K562 (cell line): ENCODE data around the gene FIS1. TPM values are rescaled to one million over a fixed set of nuclear protein-coding genes. Genes with fewer than 3 reads are reported as not detected.
A peak's percentile ranks its signal among the peaks of the same experiment; 100 is the strongest.

Experiments used
- BCOR ChIP-seq: fragments of 450-650 bp; IDR thresholded peaks from 2 replicates; pipeline ENCODE4 v1.6.1; 2016
- FUS ChIP-seq: fragments of 200-400 bp; formaldehyde crosslinking; optimal IDR thresholded peaks from 2 replicates; pipeline ENCODE3; 2017; ENCODE audit warnings: low read depth, low read length
- GATAD2A ChIP-seq: fragments of 450-650 bp; IDR thresholded peaks from 2 replicates; pipeline ENCODE4 v1.6.1; 2017
- HEY1 ChIP-seq: fragments of 250-450 bp; sonication (Bioruptor Pico); IDR thresholded peaks from 2 replicates; pipeline ENCODE4 v1.5.0; 2020; ENCODE audit warnings: mild to moderate bottlenecking, moderate library complexity, borderline replicate concordance
- MYNN ChIP-seq, 2 experiments: sonication (generic); formaldehyde crosslinking in 1 of 2; IDR thresholded peaks; 2 replicates each; pipeline versions ENCODE4 v1.5.0 to v1.6.1; 2016 to 2020; ENCODE audit warnings: antibody characterized with exemption in 1 of 2, missing genetic modification reagents in 1 of 2
- POLR3A ChIP-seq: IDR thresholded peaks from 2 replicates; pipeline ENCODE4 v1.6.1; 2011; ENCODE audit warnings: borderline replicate concordance, mild to moderate bottlenecking, moderate library complexity; ENCODE audit not compliant: insufficient read length, insufficient read depth; ENCODE audit errors: extremely low read depth
- RB1 ChIP-seq: fragments of 450-650 bp; IDR thresholded peaks from 2 replicates; pipeline ENCODE4 v1.6.1; 2017; ENCODE audit warnings: low read depth, mild to moderate bottlenecking
- TARDBP ChIP-seq: fragments of 450-650 bp; IDR thresholded peaks from 2 replicates; pipeline ENCODE4 v1.6.1; 2016
- ZFP1 ChIP-seq: fragments of 450-650 bp; formaldehyde crosslinking; IDR thresholded peaks from 2 replicates; pipeline ENCODE4 v1.4.0; 2020; ENCODE audit warnings: mild to moderate bottlenecking, mixed read lengths
- ZNF146 ChIP-seq: IDR thresholded peaks from one replicate; pipeline ENCODE4 v1.6.1; 2018; ENCODE audit warnings: missing compliant biosample characterization; ENCODE audit not compliant: unreplicated experiment
- ZNF324 ChIP-seq: fragments of 250-450 bp; sonication (Bioruptor Pico); IDR thresholded peaks from 2 replicates; pipeline ENCODE4 v1.4.0; 2020; ENCODE audit warnings: mild to moderate bottlenecking
- ZNF431 ChIP-seq: sonication (generic); formaldehyde crosslinking; IDR thresholded peaks from 2 replicates; pipeline ENCODE4 v1.8.0; 2022; ENCODE audit warnings: mild to moderate bottlenecking, missing genetic modification reagents
- polyA plus RNA-seq, 8 experiments: library from polyadenylated mRNA; depleted of rRNA in 4 of 8; stranded (reverse) in 5 of 8; unstranded in 3 of 8; fragments of >200 nt; fragmentation: Nextera tagmentation in 2 of 8; fragmentation: Illumina TruSeq in 1 of 8; extraction: Ambion mirVana in 2 of 8; extraction: Trizol in 1 of 8; gene quantifications; 2 replicates each; pipeline versions ENCODE4 v1.2.1 to v1.2.3, GENCODE V29; 2011 to 2014; ENCODE audit warnings: inconsistent platforms in 1 of 8, missing spikeins in 1 of 8
- total RNA-seq, 7 experiments: library from RNA; depleted of rRNA in 6 of 7; stranded (reverse); fragments of >200 nt in 6 of 7; fragmentation: Illumina TruSeq in 2 of 7; extraction: Trizol in 2 of 7; gene quantifications; 2 replicates each; pipeline versions ENCODE4 v1.2.1 to v1.2.3, GENCODE V29; 2011 to 2021; ENCODE audit warnings: low replicate concordance in 1 of 7
- TF ChIP-seq, protein P1 (sequence below), 2 experiments: fragments of 450-650 bp in 1 of 2; sonication (generic) in 1 of 2; formaldehyde crosslinking in 1 of 2; IDR thresholded peaks; 2 replicates each; pipeline versions ENCODE4 v1.7.1 to v1.9.0; 2016 to 2022; ENCODE audit warnings: inconsistent platforms in 1 of 2, mild to moderate bottlenecking in 1 of 2, missing genetic modification reagents in 1 of 2
- TF ChIP-seq, protein P2 (sequence below): fragments of 450-650 bp; IDR thresholded peaks from 2 replicates; pipeline ENCODE4 v1.7.1; 2018; ENCODE audit warnings: mild to moderate bottlenecking, low read depth; ENCODE audit not compliant: partially characterized antibody
- TF ChIP-seq, protein P3 (sequence below): sonication (generic); formaldehyde crosslinking; IDR thresholded peaks from 2 replicates; pipeline ENCODE4 v1.8.0; 2022; ENCODE audit warnings: mild to moderate bottlenecking, missing genetic modification reagents

The FIS1 gene
- total and polyA plus RNA-seq, 9 of the 15 experiments (the other 6 are each of a cell fraction or from before 2014, with no cell fraction given), result 86.0 to 257 (median 144) TPM

- TF ChIP-seq, protein P1, sequence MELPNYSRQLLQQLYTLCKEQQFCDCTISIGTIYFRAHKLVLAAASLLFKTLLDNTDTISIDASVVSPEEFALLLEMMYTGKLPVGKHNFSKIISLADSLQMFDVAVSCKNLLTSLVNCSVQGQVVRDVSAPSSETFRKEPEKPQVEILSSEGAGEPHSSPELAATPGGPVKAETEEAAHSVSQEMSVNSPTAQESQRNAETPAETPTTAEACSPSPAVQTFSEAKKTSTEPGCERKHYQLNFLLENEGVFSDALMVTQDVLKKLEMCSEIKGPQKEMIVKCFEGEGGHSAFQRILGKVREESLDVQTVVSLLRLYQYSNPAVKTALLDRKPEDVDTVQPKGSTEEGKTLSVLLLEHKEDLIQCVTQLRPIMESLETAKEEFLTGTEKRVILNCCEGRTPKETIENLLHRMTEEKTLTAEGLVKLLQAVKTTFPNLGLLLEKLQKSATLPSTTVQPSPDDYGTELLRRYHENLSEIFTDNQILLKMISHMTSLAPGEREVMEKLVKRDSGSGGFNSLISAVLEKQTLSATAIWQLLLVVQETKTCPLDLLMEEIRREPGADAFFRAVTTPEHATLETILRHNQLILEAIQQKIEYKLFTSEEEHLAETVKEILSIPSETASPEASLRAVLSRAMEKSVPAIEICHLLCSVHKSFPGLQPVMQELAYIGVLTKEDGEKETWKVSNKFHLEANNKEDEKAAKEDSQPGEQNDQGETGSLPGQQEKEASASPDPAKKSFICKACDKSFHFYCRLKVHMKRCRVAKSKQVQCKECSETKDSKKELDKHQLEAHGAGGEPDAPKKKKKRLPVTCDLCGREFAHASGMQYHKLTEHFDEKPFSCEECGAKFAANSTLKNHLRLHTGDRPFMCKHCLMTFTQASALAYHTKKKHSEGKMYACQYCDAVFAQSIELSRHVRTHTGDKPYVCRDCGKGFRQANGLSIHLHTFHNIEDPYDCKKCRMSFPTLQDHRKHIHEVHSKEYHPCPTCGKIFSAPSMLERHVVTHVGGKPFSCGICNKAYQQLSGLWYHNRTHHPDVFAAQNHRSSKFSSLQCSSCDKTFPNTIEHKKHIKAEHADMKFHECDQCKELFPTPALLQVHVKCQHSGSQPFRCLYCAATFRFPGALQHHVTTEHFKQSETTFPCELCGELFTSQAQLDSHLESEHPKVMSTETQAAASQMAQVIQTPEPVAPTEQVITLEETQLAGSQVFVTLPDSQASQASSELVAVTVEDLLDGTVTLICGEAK (IDR thresholded peaks at IDR 0.05), result no peak
- TF ChIP-seq, protein P1 (CRISPR knock-in tag; IDR thresholded peaks at IDR 0.05), result no peak
- 0 out of 2 replicates have a peak, but pooled peaks have one; percentile 21 for TF ChIP-seq MYNN (IDR thresholded peaks at IDR 0.05)
- TF ChIP-seq MYNN (CRISPR knock-in tag; IDR thresholded peaks at IDR 0.05), result no peak
- TF ChIP-seq GATAD2A, result 0 out of 2 replicates have a peak, but pooled peaks have one; percentile 69
- no peak for TF ChIP-seq ZNF431 (CRISPR knock-in tag)
- TF ChIP-seq ZNF146 (CRISPR knock-in tag), result no peak
- 0 out of 2 replicates have a peak, but pooled peaks have one; percentile 34 for TF ChIP-seq BCOR
- no peak for TF ChIP-seq HEY1 (CRISPR knock-in tag)
- no peak for TF ChIP-seq ZNF324
- no peak for TF ChIP-seq TARDBP
- TF ChIP-seq, protein P2, sequence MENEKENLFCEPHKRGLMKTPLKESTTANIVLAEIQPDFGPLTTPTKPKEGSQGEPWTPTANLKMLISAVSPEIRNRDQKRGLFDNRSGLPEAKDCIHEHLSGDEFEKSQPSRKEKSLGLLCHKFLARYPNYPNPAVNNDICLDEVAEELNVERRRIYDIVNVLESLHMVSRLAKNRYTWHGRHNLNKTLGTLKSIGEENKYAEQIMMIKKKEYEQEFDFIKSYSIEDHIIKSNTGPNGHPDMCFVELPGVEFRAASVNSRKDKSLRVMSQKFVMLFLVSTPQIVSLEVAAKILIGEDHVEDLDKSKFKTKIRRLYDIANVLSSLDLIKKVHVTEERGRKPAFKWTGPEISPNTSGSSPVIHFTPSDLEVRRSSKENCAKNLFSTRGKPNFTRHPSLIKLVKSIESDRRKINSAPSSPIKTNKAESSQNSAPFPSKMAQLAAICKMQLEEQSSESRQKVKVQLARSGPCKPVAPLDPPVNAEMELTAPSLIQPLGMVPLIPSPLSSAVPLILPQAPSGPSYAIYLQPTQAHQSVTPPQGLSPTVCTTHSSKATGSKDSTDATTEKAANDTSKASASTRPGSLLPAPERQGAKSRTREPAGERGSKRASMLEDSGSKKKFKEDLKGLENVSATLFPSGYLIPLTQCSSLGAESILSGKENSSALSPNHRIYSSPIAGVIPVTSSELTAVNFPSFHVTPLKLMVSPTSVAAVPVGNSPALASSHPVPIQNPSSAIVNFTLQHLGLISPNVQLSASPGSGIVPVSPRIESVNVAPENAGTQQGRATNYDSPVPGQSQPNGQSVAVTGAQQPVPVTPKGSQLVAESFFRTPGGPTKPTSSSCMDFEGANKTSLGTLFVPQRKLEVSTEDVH, result no peak
- TF ChIP-seq, protein P3, sequence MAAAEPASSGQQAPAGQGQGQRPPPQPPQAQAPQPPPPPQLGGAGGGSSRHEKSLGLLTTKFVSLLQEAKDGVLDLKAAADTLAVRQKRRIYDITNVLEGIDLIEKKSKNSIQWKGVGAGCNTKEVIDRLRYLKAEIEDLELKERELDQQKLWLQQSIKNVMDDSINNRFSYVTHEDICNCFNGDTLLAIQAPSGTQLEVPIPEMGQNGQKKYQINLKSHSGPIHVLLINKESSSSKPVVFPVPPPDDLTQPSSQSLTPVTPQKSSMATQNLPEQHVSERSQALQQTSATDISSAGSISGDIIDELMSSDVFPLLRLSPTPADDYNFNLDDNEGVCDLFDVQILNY, result no peak
- no peak for TF ChIP-seq ZFP1 (CRISPR knock-in tag)
- no peak; the same call in 1 of the 2 replicates for TF ChIP-seq RB1
- no peak for TF ChIP-seq POLR3A
- TF ChIP-seq FUS, result no peak
Observed at GRCh38 chr7:101240226-101241014, 4.5 kb downstream of the FIS1 start (continued).
